Stimulated activated CD4-positive, alpha-beta T cell treated with anti-CD3 and anti-CD28 coated beads, Interleukin-1b, Interleukin-23, amount 100 ng/mL, for 48 hours (primary cell): ENCODE measurements around the gene PFKP.

Experiments used
- DNase-seq: peaks from one replicate; pipeline ENCODE4 v3.0.0-alpha.2; 2020

PFKP gene

DNA sequence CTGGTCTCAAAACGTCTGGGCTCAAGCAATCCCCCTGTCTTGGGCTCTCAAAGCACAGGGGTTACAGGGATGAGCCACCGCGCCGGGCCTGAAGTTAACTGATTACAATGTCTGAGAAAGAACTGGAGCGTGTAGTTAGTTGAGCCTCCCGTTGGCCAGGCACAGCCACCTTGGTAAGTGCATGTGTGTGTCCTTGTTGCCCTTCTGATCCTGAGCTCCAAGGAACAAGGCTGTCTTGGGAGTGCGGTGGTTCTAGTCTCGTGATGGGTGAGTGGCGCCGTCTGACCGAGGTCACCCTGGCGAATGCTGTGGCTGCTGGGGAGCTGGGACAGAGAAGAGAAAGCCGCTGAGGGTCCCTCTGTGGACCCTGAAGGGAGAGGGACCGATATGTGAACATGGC is 54.7 kb downstream of the PFKP start:
- DNase-seq, result no peak

DNA sequence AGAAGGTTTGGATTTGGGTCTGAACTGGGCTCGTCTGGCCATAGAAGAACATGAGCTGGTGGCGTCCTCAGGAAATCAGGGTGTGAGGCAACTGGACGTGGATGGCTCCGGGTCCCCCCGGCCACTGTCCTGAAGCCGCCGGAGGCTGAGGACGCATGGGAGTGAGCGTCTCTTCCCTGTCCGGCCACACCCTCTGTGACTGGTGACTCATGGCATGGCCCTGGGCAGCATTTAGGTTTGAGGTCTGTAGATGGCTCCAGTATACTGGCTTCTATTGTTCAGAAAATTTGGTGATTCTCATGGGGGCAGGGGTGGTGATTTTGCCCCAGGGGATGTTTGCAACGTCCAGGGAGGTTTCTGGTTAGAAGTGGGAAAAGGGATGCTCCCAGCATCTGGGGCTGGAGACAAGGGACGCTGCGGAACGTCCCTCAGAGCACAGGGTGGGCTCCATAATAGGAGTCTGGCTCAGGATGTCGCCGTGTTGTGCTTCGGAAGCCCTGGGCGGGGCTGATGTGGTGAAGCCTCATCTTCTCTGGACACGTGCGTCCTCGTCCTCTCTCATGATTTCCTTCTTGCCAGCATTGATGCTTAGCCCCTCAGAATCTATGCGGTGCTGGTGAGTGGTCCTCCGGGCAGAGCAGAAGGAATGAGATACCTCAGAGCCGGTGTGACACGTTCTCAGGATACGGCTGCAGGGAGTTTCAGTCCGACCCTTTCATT is 55.3 kb downstream of the PFKP start:
- no peak for DNase-seq

- DNase-seq, result no peak
Observed at GRCh38 chr10:3123571-3124411, 56.4 kb downstream of the PFKP start.

DNA sequence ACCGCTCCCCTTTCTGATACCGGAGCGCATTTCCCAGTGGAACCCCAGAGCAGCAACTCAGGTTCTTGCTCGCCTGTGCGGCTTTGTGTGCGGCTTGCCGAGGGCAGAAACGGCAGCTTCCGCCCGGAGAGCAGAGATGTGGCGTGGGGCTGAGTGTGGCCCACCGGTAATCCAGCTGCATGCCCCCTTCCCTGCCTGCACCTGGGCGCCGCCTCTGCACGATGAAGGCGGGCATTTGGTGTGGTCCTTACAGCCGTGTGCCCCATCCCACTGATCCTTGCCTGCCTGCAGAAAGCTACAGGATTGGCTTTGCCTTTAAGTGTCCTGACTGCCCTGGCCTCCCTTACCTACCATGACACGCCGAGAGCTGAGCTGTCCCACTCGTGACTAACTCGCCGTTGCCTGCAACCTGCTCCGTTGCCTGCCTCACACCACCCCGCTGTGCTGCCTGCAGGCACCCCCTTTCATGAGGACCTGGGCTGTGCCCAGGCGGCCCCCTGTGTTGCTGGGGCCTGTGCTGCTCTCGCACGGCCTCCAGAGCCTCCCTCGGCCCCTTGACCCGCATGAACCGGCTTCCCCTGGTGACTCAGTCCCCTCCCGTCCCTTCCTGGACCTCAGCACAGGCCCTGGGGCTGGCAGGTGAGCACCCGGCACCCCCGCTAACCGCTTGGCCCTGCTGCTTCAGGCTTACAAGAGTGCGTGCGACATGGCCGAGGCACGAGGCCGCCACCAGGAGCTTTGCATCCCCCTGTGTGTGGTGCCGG is 57.2 kb downstream of the PFKP start:
- no peak for DNase-seq

DNA sequence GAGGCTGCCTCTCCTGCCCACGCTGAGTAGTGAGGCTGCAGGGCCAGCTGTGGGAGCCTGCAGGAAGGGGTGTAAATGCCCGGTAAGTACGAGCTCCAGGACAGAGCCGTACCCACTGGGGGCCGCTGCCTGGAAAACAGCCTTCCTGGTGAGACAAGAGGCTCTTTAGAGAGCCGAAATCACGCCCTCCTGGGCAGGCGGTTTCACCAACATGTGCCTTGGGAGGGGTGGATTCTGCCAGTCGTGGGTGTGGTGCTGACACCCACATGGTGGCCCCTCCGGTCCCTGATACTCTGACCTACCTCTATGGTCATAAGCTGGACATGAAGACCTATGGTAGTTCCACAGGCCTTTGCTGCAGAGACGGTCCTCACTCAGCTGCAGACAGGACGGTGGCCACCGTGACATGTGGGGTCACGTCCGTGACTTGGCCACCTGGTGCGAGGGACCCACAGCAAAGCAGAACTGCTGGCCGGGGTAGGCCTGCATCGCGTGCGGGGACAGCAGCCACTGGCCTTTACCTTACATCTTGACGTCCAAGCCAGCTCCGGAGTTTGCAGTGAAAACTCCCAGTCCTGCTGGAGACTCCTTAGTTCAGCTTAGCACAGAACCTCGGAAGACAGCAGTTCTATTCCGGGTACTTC is 58.3 kb downstream of the PFKP start:
- DNase-seq, result no peak

GRCh38 chr10:3126249-3126648 is 58.9 kb downstream of the PFKP start:
- no peak for DNase-seq

GRCh38 chr10:3126741-3127346 is 59.5 kb downstream of the PFKP start:
- no peak for DNase-seq

DNA sequence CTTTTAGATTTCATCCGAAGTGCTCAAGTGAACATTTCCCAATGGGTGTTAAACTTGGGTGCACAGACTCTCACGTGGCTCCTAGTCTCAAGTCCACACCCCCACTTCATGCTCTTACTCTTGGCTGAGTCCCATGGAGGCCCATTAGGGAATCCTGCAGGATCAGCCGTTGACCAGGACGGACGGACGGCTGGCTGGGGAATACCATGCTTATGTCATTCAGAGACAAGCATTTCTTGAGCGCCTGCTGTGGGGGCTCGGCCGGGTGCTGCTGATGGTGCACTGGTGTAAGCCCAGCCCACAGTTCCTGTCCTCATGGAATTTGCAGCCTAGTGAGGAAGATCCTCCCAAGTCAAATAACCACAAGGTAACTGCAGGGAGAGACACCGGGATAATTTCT is 60.6 kb downstream of the PFKP start:
- DNase-seq, result no peak

DNA sequence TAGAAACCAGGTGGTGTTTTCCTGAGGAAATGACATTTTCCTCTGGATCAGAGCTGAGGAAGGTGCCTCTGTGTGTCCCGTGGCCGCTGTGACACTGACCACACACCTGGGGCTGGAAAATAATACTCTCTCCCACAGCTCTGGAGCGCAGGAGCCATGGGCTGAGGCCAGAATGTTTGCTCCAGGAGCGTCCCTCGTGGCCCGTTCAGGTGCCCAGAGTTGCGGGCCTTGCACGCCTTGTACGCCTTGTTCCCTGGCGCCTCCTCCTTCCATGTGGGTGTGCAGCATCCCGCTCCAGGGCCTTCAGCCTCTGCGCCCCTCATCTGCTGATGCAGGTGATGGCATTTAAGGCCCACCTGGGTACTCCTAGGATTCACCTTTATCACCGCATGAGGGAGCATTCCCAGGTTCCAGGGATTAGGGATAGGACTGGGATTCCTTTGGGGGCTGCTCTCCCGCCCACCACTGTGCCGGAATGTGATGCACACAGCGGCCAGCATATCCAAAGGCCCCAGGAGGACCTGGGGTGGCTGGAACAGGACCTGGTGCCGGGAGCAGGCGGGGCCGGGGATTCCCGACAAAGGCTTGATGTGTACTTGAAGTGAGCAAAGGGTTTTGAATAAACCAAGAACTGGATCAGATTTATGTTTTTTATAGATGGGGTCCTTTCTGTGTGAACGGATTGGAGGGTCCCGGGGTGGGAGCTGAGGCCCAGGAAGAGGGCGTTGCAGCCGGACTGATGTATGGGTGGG is 61.2 kb downstream of the PFKP start:
- no peak for DNase-seq

DNA sequence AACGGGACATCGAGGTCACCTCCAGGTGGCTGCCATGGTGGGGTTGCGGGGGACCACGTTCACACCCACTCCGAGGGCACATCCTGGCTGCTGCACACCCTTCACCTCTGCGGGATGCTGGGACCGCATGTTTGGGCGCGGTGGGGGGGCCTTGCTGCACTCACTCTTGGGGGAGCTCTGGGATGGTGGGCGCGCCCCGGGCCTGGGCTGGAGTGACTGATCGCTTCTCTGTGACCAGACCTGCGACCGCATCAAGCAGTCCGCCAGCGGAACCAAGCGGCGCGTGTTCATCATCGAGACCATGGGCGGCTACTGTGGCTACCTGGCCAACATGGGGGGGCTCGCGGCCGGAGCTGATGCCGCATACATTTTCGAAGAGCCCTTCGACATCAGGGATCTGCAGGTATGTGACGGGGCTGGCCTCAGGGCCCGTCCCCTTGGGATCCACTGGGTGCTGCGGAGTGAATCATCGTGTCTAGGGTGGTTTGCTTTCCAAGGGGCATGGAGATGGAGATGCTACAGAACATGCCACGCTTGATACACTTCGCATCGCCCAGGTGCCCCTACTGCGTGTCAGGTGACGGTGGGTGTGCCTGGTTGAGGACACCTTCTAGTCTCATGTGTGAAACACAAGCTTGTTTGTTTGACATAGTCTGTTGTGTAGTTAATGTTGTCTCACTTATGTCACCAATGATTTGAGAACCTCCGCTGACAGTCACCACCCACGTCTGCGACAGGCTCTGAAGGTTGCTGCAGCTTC is 62.4 kb downstream of the PFKP start:
- DNase-seq, result no peak

GRCh38 chr10:3131098-3131497 is 63.8 kb downstream of the PFKP start:
- DNase-seq, result no peak

DNA sequence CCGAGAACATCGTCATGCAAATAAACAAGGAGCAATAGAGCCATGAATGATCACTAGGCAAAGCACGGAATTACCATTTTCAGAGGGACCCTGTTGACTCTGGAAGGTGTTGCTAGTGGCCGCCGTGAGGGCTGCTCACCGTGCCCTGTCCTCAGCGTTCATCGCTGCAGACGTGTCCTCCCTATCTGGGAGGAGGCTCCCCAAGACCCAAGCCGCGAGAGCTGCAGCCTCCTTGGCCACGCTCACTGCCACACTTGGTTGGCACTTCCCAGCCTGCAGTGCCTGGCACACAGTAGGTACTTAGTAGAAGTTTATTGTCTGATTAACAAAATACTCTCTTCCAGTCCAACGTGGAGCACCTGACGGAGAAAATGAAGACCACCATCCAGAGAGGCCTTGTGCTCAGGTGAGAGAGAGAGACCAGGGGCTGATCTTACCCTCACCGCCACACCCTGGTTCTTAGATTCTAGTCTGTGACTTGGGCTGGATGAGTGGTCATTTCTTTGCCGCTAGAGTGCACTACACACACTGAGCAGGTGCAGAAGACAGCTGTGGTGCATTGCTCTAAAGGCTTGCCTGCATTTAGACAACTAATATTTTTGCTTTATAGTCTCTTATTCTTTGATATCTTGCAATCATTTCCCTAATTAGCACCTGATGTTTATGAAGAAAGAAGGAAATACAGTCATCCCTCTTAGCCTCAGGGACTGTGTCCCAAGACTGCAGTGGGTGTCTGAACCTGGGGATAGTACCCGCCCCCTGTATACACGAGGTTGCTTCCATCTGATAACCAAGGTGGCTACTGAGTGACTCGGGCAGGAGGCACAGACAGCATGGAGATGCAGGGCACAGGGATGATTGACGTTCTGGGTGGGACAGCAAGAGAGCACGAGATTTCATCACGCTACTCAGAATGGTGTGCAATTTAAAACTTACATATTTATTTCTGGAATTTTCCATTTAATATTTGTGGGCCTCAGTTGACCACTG is 65.0 kb downstream of the PFKP start:
- no peak for DNase-seq

GRCh38 chr10:3133948-3134347 is 66.6 kb downstream of the PFKP start:
- DNase-seq, result no peak

GRCh38 chr10:3135006-3135405 is 67.7 kb downstream of the PFKP start:
- no peak for DNase-seq

DNA sequence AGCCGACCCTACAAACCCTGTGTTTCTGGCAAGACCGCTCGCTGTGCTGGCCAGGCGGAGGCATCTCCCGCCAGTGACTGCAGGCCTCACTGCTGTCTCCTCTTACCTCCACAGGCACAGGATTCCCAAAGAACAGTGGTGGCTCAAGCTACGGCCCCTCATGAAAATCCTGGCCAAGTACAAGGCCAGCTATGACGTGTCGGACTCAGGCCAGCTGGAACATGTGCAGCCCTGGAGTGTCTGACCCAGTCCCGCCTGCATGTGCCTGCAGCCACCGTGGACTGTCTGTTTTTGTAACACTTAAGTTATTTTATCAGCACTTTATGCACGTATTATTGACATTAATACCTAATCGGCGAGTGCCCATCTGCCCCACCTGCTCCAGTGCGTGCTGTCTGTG is 69.0 kb downstream of the PFKP start:
- no peak for DNase-seq

- no peak for DNase-seq
Observed at GRCh38 chr10:3136763-3137611, 69.6 kb downstream of the PFKP start.

DNA sequence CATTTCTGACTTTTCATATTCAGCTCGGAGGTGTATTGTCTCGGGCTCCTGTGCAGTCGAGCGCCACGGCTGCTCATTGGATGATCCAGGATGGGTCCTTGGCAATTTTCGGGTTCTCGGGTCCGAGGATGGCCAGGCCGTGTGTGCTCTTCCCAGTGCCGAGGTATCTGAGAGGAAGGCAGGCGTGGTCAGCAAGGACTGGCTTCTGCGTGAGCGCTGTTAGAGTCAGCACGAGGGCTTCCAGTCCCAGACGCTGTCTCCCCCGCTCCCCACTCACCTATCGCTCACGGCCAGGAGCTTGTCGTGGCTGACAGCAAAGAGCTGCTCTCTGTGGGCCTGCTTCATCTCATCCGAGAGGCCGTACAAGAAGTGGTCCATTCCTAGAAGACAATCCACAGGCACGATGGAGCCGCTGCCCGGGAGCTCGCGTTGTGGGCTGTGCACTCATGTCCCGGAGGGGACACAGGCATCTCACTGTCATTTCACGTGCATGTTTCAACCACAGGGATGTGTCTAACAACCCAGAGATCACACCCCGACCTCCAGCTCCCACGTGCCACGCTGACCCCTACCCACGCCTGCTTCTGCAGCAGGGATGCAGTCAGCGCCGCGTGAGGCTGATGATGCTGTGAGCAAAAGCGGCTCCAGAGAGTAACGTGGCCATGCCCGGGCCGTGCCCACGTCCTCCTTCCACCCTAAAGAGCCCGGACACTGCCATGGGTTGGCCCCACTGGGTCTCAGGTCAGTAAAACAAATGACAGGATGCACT is 70.8 kb downstream of the PFKP start:
- DNase-seq, result no peak
